ENCODE data around the gene RSPH3.

The RSPH3 gene

DNA sequence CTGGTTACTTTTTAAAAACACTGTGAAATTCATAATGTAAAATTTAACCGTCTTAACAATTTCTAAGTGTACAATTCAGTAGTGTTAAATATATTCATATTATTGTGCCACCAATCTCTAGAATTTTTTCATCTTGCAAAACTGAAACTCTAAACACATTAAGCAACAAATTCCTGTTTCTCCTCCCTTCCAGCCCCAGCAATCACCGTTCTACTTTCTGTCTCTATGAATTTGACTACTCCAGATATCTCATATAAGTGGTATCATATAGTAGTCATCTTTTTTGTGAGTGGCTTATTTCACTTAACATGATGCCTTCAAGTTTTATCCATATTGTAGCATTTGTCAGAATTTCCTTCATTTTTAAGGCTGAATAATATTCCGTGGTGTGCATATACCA is 44.7 kb downstream of the RSPH3 start:
- TF ChIP-seq SIN3A (IDR thresholded peaks at IDR 0.05; ENCODE audit: borderline replicate concordance, insufficient read depth, low read length) (no peak), TAF1 (IDR thresholded peaks at IDR 0.05; ENCODE audit: borderline replicate concordance, insufficient read depth, low read length) (no peak), FOXP2 (optimal IDR thresholded peaks at IDR 0.05; ENCODE audit: borderline replicate concordance, extremely low read depth, extremely low read length, insufficient read depth) (no peak), POLR2AphosphoS5 (IDR thresholded peaks at IDR 0.05; ENCODE audit: low read depth, low read length) (no peak)
- TF ChIP-seq, protein P1, sequence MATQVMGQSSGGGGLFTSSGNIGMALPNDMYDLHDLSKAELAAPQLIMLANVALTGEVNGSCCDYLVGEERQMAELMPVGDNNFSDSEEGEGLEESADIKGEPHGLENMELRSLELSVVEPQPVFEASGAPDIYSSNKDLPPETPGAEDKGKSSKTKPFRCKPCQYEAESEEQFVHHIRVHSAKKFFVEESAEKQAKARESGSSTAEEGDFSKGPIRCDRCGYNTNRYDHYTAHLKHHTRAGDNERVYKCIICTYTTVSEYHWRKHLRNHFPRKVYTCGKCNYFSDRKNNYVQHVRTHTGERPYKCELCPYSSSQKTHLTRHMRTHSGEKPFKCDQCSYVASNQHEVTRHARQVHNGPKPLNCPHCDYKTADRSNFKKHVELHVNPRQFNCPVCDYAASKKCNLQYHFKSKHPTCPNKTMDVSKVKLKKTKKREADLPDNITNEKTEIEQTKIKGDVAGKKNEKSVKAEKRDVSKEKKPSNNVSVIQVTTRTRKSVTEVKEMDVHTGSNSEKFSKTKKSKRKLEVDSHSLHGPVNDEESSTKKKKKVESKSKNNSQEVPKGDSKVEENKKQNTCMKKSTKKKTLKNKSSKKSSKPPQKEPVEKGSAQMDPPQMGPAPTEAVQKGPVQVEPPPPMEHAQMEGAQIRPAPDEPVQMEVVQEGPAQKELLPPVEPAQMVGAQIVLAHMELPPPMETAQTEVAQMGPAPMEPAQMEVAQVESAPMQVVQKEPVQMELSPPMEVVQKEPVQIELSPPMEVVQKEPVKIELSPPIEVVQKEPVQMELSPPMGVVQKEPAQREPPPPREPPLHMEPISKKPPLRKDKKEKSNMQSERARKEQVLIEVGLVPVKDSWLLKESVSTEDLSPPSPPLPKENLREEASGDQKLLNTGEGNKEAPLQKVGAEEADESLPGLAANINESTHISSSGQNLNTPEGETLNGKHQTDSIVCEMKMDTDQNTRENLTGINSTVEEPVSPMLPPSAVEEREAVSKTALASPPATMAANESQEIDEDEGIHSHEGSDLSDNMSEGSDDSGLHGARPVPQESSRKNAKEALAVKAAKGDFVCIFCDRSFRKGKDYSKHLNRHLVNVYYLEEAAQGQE (IDR thresholded peaks at IDR 0.05; ENCODE audit: insufficient read depth in 1 of 2, low read depth in 2 of 2, low read length in 2 of 2) = no peak

GRCh38 chr6:158954753-158955152 is 45.2 kb downstream of the RSPH3 start:
- no peak for TF ChIP-seq POLR2AphosphoS5 (IDR thresholded peaks at IDR 0.05; ENCODE audit: low read depth, low read length)
- no peak for TF ChIP-seq SIN3A (IDR thresholded peaks at IDR 0.05; ENCODE audit: borderline replicate concordance, insufficient read depth, low read length)
- TF ChIP-seq FOXP2 (optimal IDR thresholded peaks at IDR 0.05; ENCODE audit: borderline replicate concordance, extremely low read depth, extremely low read length, insufficient read depth) = no peak
- TF ChIP-seq, protein P1 (IDR thresholded peaks at IDR 0.05; ENCODE audit: insufficient read depth in 1 of 2, low read depth in 2 of 2, low read length in 2 of 2) = no peak
- TF ChIP-seq TAF1 (IDR thresholded peaks at IDR 0.05; ENCODE audit: borderline replicate concordance, insufficient read depth, low read length) = no peak

DNA sequence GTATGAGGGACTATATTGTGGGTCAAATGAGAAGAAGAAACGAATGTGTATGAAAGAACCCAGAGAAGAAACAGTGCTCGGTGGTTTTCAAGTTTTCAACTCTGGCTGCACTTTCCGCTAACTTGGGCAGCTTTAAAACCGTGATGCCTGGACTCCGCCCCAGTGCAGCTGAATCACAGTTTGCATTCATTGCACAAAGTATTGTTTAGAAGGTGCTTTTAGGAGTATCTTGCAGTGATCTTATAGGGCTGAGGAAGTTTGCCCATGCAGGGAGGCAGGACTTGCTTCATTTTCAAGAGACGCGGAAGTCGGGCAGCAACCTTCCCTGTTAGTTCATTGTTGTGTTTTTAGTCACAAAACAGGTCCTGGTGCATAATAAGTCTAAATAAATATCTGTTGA is 52.7 kb downstream of the RSPH3 start:
- TF ChIP-seq TAF1 (IDR thresholded peaks at IDR 0.05; ENCODE audit: borderline replicate concordance, insufficient read depth, low read length) (no peak), FOXP2 (optimal IDR thresholded peaks at IDR 0.05; ENCODE audit: borderline replicate concordance, extremely low read depth, extremely low read length, insufficient read depth) (no peak), SIN3A (IDR thresholded peaks at IDR 0.05; ENCODE audit: borderline replicate concordance, insufficient read depth, low read length) (no peak), POLR2AphosphoS5 (IDR thresholded peaks at IDR 0.05; ENCODE audit: low read depth, low read length) (no peak)
- TF ChIP-seq, protein P1 (IDR thresholded peaks at IDR 0.05; ENCODE audit: insufficient read depth in 1 of 2, low read depth in 2 of 2, low read length in 2 of 2) = no peak

DNA sequence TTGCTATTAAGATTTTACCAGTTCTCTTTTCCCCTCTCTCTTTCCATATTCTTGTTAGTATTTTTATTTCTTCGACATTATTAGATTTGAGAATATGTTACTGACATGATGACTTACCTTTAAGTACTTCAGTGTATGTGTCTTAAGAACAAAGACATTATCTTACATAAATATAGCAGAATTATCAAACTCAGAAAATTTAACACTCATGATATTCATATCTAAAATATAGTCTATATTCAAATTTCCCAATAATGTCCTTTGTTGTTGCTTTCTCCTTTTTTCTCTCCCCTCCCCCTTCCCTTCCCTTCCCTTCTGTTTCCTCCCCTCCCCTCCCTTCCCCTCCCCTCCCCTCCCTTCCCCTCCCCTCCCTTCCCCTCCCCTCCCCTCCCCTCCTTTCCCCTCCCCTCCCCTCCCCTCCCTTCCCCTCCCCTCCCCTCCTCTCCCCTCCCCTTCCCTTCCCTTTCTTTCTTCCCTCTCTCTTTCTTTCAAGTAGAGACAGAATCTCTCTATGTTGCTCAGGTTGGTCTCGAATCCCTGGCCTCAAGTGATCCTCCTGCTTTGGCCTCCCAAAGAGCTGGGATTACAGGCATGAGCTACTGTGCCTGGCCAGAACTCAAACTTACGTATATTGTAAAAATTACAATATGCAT is 56.5 kb downstream of the RSPH3 start:
- TF ChIP-seq TAF1 (IDR thresholded peaks at IDR 0.05; ENCODE audit: borderline replicate concordance, insufficient read depth, low read length) (no peak), SIN3A (IDR thresholded peaks at IDR 0.05; ENCODE audit: borderline replicate concordance, insufficient read depth, low read length) (no peak), FOXP2 (optimal IDR thresholded peaks at IDR 0.05; ENCODE audit: borderline replicate concordance, extremely low read depth, extremely low read length, insufficient read depth) (no peak), POLR2AphosphoS5 (IDR thresholded peaks at IDR 0.05; ENCODE audit: low read depth, low read length) (no peak)
- TF ChIP-seq, protein P1 (IDR thresholded peaks at IDR 0.05; ENCODE audit: insufficient read depth in 1 of 2, low read depth in 2 of 2, low read length in 2 of 2) = no peak

All from PFSK-1 (cell line).